ENCODE measurements around the gene LHX5.

DNA sequence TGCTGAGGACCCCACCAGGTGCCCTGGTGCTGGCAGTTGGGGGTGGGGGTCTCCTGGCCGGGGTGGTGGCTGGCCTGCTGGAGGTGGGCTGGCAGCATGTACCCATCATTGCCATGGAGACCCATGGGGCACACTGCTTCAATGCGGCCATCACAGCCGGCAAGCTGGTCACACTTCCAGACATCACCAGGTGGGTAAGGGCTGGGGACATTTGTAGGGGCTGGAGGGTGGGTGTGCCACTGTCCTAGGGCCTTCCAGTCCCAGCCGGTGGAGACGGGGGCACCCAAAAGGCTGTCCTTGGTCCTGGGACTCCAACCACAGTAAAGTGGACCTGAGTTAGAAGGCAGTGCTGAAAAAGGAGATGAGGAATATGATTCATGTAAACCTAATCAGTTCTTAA, 36.3 kb downstream of the LHX5 start:
- no peak for TF ChIP-seq CTCF (IDR thresholded peaks at IDR 0.05)
- TF ChIP-seq EZH2 (IDR thresholded peaks at IDR 0.05): no peak
- no peak for TF ChIP-seq EZH2phosphoT487 (IDR thresholded peaks at IDR 0.05)

Measured in neural progenitor cell (in vitro differentiated cells).